H9 (cell line): ENCODE data around the gene MACC1. TPM values are rescaled to one million over a fixed set of nuclear protein-coding genes. Genes with fewer than 3 reads are reported as not detected.

Source experiments
- DNase-seq: peaks from one replicate; pipeline ENCODE4 v3.0.0-alpha.2; 2017
- H2AFZ ChIP-seq: one replicate; pipeline ENCODE4 v1.6.1; 2013; ENCODE audit warnings: mild to moderate bottlenecking, low read length, control low read depth, moderate library complexity
- H2AK5ac ChIP-seq: 2 replicates; pipeline ENCODE4 v1.6.1; 2013; ENCODE audit warnings: low read length, control low read depth, mixed read lengths; ENCODE audit not compliant: insufficient read length
- H2BK120ac ChIP-seq: one replicate; pipeline ENCODE4 v1.6.1; 2013; ENCODE audit warnings: low read depth, mild to moderate bottlenecking, low read length, control low read depth, inconsistent platforms; ENCODE audit not compliant: poor library complexity, severe bottlenecking
- H2BK12ac ChIP-seq: 2 replicates; pipeline ENCODE4 v1.6.1; 2013; ENCODE audit warnings: low read length, control low read depth, mixed read lengths, low read depth; ENCODE audit not compliant: insufficient read length
- H2BK15ac ChIP-seq: 2 replicates; pipeline ENCODE4 v1.6.1; 2013; ENCODE audit warnings: low read depth, low read length, control low read depth
- H2BK20ac ChIP-seq: one replicate; pipeline ENCODE4 v1.6.1; 2013; ENCODE audit warnings: low read depth, mild to moderate bottlenecking, low read length, control low read depth, inconsistent platforms; ENCODE audit not compliant: poor library complexity, severe bottlenecking
- H2BK5ac ChIP-seq: 2 replicates; pipeline ENCODE4 v1.6.1; 2013; ENCODE audit warnings: low read length, control low read depth, mixed read lengths; ENCODE audit not compliant: insufficient read length
- H3K14ac ChIP-seq: 2 replicates; pipeline ENCODE4 v1.6.1; 2013; ENCODE audit warnings: low read length, control low read depth; ENCODE audit not compliant: insufficient read depth
- H3K18ac ChIP-seq: 2 replicates; pipeline ENCODE4 v1.6.1; 2013; ENCODE audit warnings: low read depth, mild to moderate bottlenecking, mixed read lengths, low read length, control low read depth; ENCODE audit not compliant: insufficient read length
- H3K23ac ChIP-seq: 2 replicates; pipeline ENCODE4 v1.6.1; 2013; ENCODE audit warnings: low read length, control low read depth, mixed read lengths, low read depth; ENCODE audit not compliant: insufficient read length
- H3K23me2 ChIP-seq: 2 replicates; pipeline ENCODE4 v1.6.1; 2013; ENCODE audit warnings: low read depth, mild to moderate bottlenecking, mixed read lengths, low read length, control low read depth; ENCODE audit not compliant: insufficient read length, poor library complexity, severe bottlenecking
- H3K27ac ChIP-seq: 2 replicates; pipeline ENCODE4 v1.5.1; 2013; ENCODE audit warnings: low read length, control low read depth, mixed read lengths, low read depth; ENCODE audit not compliant: insufficient read length
- H3K27me3 ChIP-seq: 2 replicates; pipeline ENCODE4 v1.6.1; 2013; ENCODE audit warnings: low read length, control low read depth, inconsistent platforms; ENCODE audit not compliant: insufficient read depth
- H3K4ac ChIP-seq: 2 replicates; pipeline ENCODE4 v1.6.1; 2013; ENCODE audit warnings: low read depth, mild to moderate bottlenecking, control low read depth, inconsistent platforms, low read length, moderate library complexity
- H3K4me1 ChIP-seq: 2 replicates; pipeline ENCODE4 v1.6.1; 2013; ENCODE audit warnings: low read length, control low read depth, inconsistent platforms; ENCODE audit not compliant: insufficient read depth
- H3K4me2 ChIP-seq: 2 replicates; pipeline ENCODE4 v1.6.1; 2013; ENCODE audit warnings: low read length, control low read depth, mixed read lengths; ENCODE audit not compliant: insufficient read length, insufficient read depth
- H3K56ac ChIP-seq: 2 replicates; pipeline ENCODE4 v1.6.1; 2013; ENCODE audit warnings: low read depth, mild to moderate bottlenecking, mixed read lengths, low read length, control low read depth; ENCODE audit not compliant: insufficient read length
- H3K79me1 ChIP-seq: 2 replicates; pipeline ENCODE4 v1.6.1; 2013; ENCODE audit warnings: low read depth, mild to moderate bottlenecking, moderate library complexity, low read length, control low read depth, inconsistent platforms; ENCODE audit not compliant: insufficient read depth, poor library complexity, severe bottlenecking
- H3K79me2 ChIP-seq: 2 replicates; pipeline ENCODE4 v1.6.1; 2013; ENCODE audit warnings: low read length, control low read depth, inconsistent platforms; ENCODE audit not compliant: insufficient read depth
- H3K9ac ChIP-seq: 2 replicates; pipeline ENCODE4 v1.6.1; 2013; ENCODE audit warnings: low read length, control low read depth, mixed read lengths; ENCODE audit not compliant: insufficient read length; ENCODE audit errors: extremely low read depth
- H3K9me3 ChIP-seq: one replicate; pipeline ENCODE4 v1.6.1; 2013; ENCODE audit warnings: low read depth, low read length, inconsistent platforms; ENCODE audit not compliant: control insufficient read depth
- H3T11ph ChIP-seq: one replicate; pipeline ENCODE4 v1.6.1; 2013; ENCODE audit warnings: mild to moderate bottlenecking, low read length, control low read depth, inconsistent platforms
- H4K20me1 ChIP-seq: one replicate; pipeline ENCODE4 v1.6.1; 2013; ENCODE audit not compliant: control insufficient read depth, insufficient read length, insufficient read depth
- H4K5ac ChIP-seq: 2 replicates; pipeline ENCODE4 v1.6.1; 2013; ENCODE audit warnings: low read depth, mild to moderate bottlenecking, mixed read lengths, low read length, control low read depth; ENCODE audit not compliant: insufficient read length
- H4K8ac ChIP-seq: replicated peaks from 2 replicates; pipeline ENCODE4 v1.6.1; 2013; ENCODE audit warnings: low read length, control low read depth, mixed read lengths, low read depth; ENCODE audit not compliant: insufficient read length
- H4K91ac ChIP-seq: 2 replicates; pipeline ENCODE4 v1.6.1; 2013; ENCODE audit warnings: low read depth, mild to moderate bottlenecking, moderate library complexity, mixed read lengths, low read length, control low read depth; ENCODE audit not compliant: insufficient read length
- H3K27ac Mint-ChIP-seq, 3 experiments: 2 replicates in 2 of 3; 3 replicates in 1 of 3; pipeline ENCODE4 v1.8.0; 2020 to 2021; ENCODE audit warnings: mixed read lengths in 3 of 3, mild to moderate bottlenecking in 1 of 3, moderate library complexity in 1 of 3
- H3K27me3 Mint-ChIP-seq: 2 replicates; pipeline ENCODE4 v1.8.0; 2021; ENCODE audit warnings: low read depth, mild to moderate bottlenecking, moderate library complexity, mixed read lengths
- H3K36me3 Mint-ChIP-seq, 3 experiments: 2 replicates in 2 of 3; 3 replicates in 1 of 3; pipeline ENCODE4 v1.8.0; 2020 to 2021; ENCODE audit warnings: low read depth in 3 of 3, mixed read lengths in 3 of 3; ENCODE audit not compliant: insufficient read depth in 1 of 3
- H3K4me1 Mint-ChIP-seq, 2 experiments: 2 replicates each; pipeline ENCODE4 v1.8.0; 2020; ENCODE audit warnings: mixed read lengths in 2 of 2
- H3K4me3 Mint-ChIP-seq, 2 experiments: 2 replicates in 1 of 2; 3 replicates in 1 of 2; pipeline ENCODE4 v1.8.0; 2020 to 2021; ENCODE audit warnings: mild to moderate bottlenecking in 2 of 2, mixed read lengths in 2 of 2, moderate library complexity in 1 of 2
- H3K9me3 Mint-ChIP-seq, 2 experiments: 2 replicates in 1 of 2; 3 replicates in 1 of 2; pipeline ENCODE4 v1.8.0; 2020; ENCODE audit warnings: mild to moderate bottlenecking in 2 of 2, mixed read lengths in 2 of 2, moderate library complexity in 1 of 2
- CTCF ChIP-seq: fragments of 200-600 bp; sonication (generic); conservative IDR thresholded peaks from 3 replicates; pipeline ENCODE4 v1.8.0; 2021; ENCODE audit warnings: antibody characterized with exemption, mild to moderate bottlenecking
- total RNA-seq: library from RNA; stranded (reverse); gene quantifications from 2 replicates; pipeline ENCODE4 v1.2.1, GENCODE V29; 2021

MACC1 gene
- total RNA-seq, 1 experiment from 2014 or later: 11.0 TPM

- Histone ChIP-seq H4K8ac (no peak overlapping the region), H2BK20ac (no peak overlapping the region), H3K23ac (no peak overlapping the region), H2BK120ac (no peak overlapping the region), H2AFZ (no peak overlapping the region), H4K20me1 (no peaks in the 10 kb centered on the region), H3K56ac (no peak overlapping the region), H3K14ac (no peak overlapping the region), H3K23me2 (no peaks in the 10 kb centered on the region), H2AK5ac (no peak overlapping the region), H4K91ac (no peak overlapping the region), H3K79me2 (no peaks in the 10 kb centered on the region), H2BK12ac (no peak overlapping the region), H3K4me1 (peaks cover 4% of the 10 kb centered on the region; the same call in 1 of the 2 replicates), H4K5ac (no peak overlapping the region), H3K27ac (no peak overlapping the region), H3K4ac (no peak overlapping the region), H2BK15ac (no peak overlapping the region), H3K18ac (no peak overlapping the region), H3K4me2 (peak overlapping the region; percentile 16), H2BK5ac (no peak overlapping the region), H3K9me3 (no peaks in the 10 kb centered on the region), H3T11ph (no peak overlapping the region), H3K9ac (no peak overlapping the region), H3K79me1 (no peaks in the 10 kb centered on the region), H3K27me3 (no peaks in the 10 kb centered on the region)
- no peaks in the 10 kb centered on the region for H3K9me3 Mint-ChIP-seq
- H3K36me3 Mint-ChIP-seq: no peaks in the 10 kb centered on the region
- no peak for TF ChIP-seq CTCF
- DNase-seq: no peak
- H3K27ac Mint-ChIP-seq: peak overlapping the region; percentile 1 to 66 (median 2); a peak in 3 of 7 replicates
- no peak overlapping the region for H3K4me3 Mint-ChIP-seq
- H3K4me1 Mint-ChIP-seq: peaks cover 11 to 21% of the 10 kb centered on the region in 2 experiments
- H3K27me3 Mint-ChIP-seq: no peaks in the 10 kb centered on the region
These were observed 16.2 kb downstream of the MACC1 start for GRCh38 chr7:20200971-20201370.
